ENCODE results near the gene CCDC178.

DNA sequence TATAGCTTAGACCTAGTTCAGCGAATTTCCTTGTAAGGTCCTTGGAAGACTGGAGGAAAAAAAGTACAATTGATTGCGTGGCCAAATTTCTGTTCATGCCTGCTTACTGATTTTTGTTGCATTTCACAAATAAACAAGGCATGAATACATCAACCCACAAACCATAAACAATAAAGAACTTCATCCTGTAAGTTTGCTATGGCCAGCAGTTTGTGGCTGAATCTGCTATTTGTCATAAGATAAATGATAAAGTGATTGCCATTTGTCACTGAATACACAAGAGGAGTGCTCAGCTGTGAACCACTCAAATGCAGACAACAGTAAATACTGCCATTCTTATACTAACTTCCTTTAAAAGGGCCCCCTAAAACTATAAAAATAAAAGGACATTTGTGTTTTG, 259.5 kb downstream of the CCDC178 start:
- TF ChIP-seq GABPA (IDR thresholded peaks at IDR 0.05; ENCODE audit: low read depth), result no peak
- TF ChIP-seq, protein P1, sequence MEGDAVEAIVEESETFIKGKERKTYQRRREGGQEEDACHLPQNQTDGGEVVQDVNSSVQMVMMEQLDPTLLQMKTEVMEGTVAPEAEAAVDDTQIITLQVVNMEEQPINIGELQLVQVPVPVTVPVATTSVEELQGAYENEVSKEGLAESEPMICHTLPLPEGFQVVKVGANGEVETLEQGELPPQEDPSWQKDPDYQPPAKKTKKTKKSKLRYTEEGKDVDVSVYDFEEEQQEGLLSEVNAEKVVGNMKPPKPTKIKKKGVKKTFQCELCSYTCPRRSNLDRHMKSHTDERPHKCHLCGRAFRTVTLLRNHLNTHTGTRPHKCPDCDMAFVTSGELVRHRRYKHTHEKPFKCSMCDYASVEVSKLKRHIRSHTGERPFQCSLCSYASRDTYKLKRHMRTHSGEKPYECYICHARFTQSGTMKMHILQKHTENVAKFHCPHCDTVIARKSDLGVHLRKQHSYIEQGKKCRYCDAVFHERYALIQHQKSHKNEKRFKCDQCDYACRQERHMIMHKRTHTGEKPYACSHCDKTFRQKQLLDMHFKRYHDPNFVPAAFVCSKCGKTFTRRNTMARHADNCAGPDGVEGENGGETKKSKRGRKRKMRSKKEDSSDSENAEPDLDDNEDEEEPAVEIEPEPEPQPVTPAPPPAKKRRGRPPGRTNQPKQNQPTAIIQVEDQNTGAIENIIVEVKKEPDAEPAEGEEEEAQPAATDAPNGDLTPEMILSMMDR (IDR thresholded peaks at IDR 0.05; ENCODE audit: insufficient read depth, low read length), result no peak

All from HL-60 (cell line).